Smooth muscle cell (in vitro differentiated cells): ENCODE results near the gene RIPOR3. TPM values are rescaled to one million over a fixed set of nuclear protein-coding genes. Genes with fewer than 3 reads are reported as not detected.

Source experiments
- DNase-seq: peaks from one replicate; lab custom pipeline; 2025; ENCODE audit not compliant: unreplicated experiment; lab: John Stamatoyannopoulos, UW
- H2AFZ ChIP-seq: fragments of 200-600 bp; sonication (generic); 2 replicates; pipeline ENCODE4 v1.6.0; 2016; ENCODE audit warnings: antibody characterized with exemption, low read depth, mild to moderate bottlenecking
- H3F3A ChIP-seq: fragments of 200-600 bp; sonication (generic); 2 replicates; pipeline ENCODE4 v1.6.0; 2017; ENCODE audit warnings: antibody characterized with exemption, low read depth
- H3K27ac ChIP-seq: fragments of 200-600 bp; sonication (generic); 2 replicates; pipeline ENCODE4 v1.5.1; 2016; ENCODE audit warnings: low read depth, mild to moderate bottlenecking
- H3K27me3 ChIP-seq: fragments of 200-600 bp; sonication (generic); 2 replicates; pipeline ENCODE4 v1.6.1; 2016; ENCODE audit warnings: low read depth, mild to moderate bottlenecking
- H3K36me3 ChIP-seq: fragments of 200-600 bp; sonication (generic); 2 replicates; pipeline ENCODE4 v1.5.1; 2016; ENCODE audit warnings: low read depth
- H3K4me1 ChIP-seq: fragments of 200-600 bp; sonication (generic); 2 replicates; pipeline ENCODE4 v1.5.1; 2016; ENCODE audit warnings: low read depth
- H3K4me2 ChIP-seq: fragments of 200-600 bp; sonication (generic); 2 replicates; pipeline ENCODE4 v1.6.0; 2016; ENCODE audit warnings: mild to moderate bottlenecking
- H3K4me3 ChIP-seq: fragments of 200-600 bp; sonication (generic); 2 replicates; pipeline ENCODE4 v1.5.1; 2016; ENCODE audit warnings: mild to moderate bottlenecking
- H3K79me2 ChIP-seq: fragments of 200-600 bp; sonication (generic); 2 replicates; pipeline ENCODE4 v1.6.0; 2016; ENCODE audit warnings: low read depth, mild to moderate bottlenecking
- H3K9ac ChIP-seq: fragments of 200-600 bp; sonication (generic); 2 replicates; pipeline ENCODE4 v1.6.0; 2016; ENCODE audit warnings: low read depth
- H3K9me3 ChIP-seq: fragments of 200-600 bp; sonication (generic); replicated peaks from 2 replicates; pipeline ENCODE4 v1.5.1; 2016; ENCODE audit warnings: low read depth
- H4K20me1 ChIP-seq: fragments of 200-600 bp; sonication (generic); 2 replicates; pipeline ENCODE4 v1.6.0; 2016; ENCODE audit warnings: low read depth
- WGBS: methylation state at CpG from one replicate; pipeline ENCODE4 v1.1.7; 2016; ENCODE audit warnings: low lambda C conversion rate; 5-methylcytosine and 5-hydroxymethylcytosine counted together
- polyA plus RNA-seq: library from polyadenylated mRNA; unstranded; fragments of >200 nt; fragmentation: Nextera tagmentation; extraction: Ambion mirVana; gene quantifications from 2 replicates; pipeline ENCODE4 v1.2.1, GENCODE V29; 2016
- total RNA-seq: library from RNA; depleted of rRNA; stranded (reverse); fragments of >200 nt; gene quantifications from 2 replicates; pipeline ENCODE4 v1.2.3, GENCODE V29; 2014
- TF ChIP-seq, protein P1 (sequence below): fragments of 200-600 bp; sonication (generic); IDR thresholded peaks from 2 replicates; pipeline ENCODE4 v1.5.1; 2017; ENCODE audit warnings: borderline replicate concordance, mild to moderate bottlenecking, antibody characterized with exemption; ENCODE audit not compliant: insufficient read depth, poor library complexity, severe bottlenecking

RIPOR3 gene
- total and polyA plus RNA-seq, 2 experiments from 2014 or later = 0.18 to 1.2 TPM

DNA sequence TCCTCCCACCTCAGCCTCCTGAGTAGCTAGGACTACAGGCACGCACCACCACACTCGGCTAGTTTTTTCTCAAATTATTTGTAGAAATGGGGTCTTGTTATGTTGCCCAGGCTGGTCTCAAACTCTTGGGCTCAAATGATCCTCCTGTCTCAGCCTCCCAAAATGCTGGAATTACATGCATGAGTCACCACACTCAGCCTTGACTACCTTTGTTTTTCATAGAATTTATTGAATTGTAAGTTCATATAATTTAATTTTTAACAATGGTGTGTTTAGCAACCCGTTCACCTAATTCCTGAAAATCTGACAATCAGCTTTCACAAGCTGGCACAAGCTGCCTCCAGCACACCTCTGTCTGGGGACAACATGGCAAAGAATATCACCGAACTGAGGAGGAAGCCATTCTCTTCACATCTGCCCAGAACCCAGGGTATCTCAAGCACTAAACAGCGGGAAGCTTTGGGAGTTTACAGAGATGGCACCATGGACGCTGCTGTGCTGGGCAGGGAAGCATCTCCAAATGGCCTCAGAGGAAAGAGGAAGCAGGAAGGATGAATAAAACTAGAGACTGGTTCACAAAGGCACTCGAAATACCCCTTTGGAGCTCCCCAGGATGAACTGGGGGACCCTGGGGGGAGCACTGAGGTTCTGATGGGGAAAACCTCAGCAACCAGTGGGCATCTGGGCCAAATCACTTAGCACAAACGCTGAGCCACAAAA lies 2.9 kb downstream of the RIPOR3 start:
- TF ChIP-seq, protein P1, sequence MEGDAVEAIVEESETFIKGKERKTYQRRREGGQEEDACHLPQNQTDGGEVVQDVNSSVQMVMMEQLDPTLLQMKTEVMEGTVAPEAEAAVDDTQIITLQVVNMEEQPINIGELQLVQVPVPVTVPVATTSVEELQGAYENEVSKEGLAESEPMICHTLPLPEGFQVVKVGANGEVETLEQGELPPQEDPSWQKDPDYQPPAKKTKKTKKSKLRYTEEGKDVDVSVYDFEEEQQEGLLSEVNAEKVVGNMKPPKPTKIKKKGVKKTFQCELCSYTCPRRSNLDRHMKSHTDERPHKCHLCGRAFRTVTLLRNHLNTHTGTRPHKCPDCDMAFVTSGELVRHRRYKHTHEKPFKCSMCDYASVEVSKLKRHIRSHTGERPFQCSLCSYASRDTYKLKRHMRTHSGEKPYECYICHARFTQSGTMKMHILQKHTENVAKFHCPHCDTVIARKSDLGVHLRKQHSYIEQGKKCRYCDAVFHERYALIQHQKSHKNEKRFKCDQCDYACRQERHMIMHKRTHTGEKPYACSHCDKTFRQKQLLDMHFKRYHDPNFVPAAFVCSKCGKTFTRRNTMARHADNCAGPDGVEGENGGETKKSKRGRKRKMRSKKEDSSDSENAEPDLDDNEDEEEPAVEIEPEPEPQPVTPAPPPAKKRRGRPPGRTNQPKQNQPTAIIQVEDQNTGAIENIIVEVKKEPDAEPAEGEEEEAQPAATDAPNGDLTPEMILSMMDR = no peak
- no peak overlapping the region for H3K9ac ChIP-seq

DNA sequence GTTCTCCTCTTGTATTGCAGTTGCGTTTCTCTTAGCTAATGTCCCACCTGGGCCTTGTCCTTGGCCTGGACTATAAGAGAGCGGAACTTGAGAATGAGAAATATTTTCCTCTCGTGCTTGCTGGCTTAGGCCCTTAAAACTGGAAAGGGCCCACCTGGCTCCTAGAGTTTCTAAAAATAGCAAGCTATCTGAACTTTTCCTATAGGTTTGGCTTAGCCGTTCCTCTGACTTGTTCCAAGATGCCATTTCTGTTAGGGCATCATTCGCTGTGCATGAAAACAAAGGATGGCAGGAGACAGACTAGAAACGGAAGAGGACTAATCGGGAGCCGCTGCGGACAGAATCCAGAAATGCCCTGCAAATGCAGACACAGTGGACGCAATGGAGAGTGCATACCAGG lies 4.5 kb downstream of the RIPOR3 start:
- Histone ChIP-seq H3K27ac (no peak overlapping the region), H4K20me1 (no peaks in the 10 kb centered on the region), H3K9me3 (no peaks in the 10 kb centered on the region), H3K4me3 (no peak overlapping the region), H3K36me3 (no peaks in the 10 kb centered on the region), H3K9ac (no peak overlapping the region), H3K27me3 (no peaks in the 10 kb centered on the region), H3K4me1 (peaks cover 16% of the 10 kb centered on the region), H3K79me2 (no peaks in the 10 kb centered on the region), H3K4me2 (no peak overlapping the region), H3F3A (no peaks in the 10 kb centered on the region), H2AFZ (no peak overlapping the region)
- DNase-seq = no peak
- TF ChIP-seq, protein P1 = no peak
- 89% methylated on average over 10 of the region's 10 CpGs for WGBS

More for the DNA sequence above, 2.9 kb downstream of the RIPOR3 start:
- Histone ChIP-seq H2AFZ (no peak overlapping the region), H3F3A (no peaks in the 10 kb centered on the region), H3K27ac (no peak overlapping the region), H3K4me3 (no peak overlapping the region), H3K4me2 (no peak overlapping the region), H3K36me3 (no peaks in the 10 kb centered on the region), H3K4me1 (peaks cover 23% of the 10 kb centered on the region), H4K20me1 (no peaks in the 10 kb centered on the region), H3K79me2 (no peaks in the 10 kb centered on the region), H3K27me3 (no peaks in the 10 kb centered on the region), H3K9me3 (no peaks in the 10 kb centered on the region)
- no peak for DNase-seq
- WGBS = 92% methylated on average over 8 of the region's 8 CpGs

DNA sequence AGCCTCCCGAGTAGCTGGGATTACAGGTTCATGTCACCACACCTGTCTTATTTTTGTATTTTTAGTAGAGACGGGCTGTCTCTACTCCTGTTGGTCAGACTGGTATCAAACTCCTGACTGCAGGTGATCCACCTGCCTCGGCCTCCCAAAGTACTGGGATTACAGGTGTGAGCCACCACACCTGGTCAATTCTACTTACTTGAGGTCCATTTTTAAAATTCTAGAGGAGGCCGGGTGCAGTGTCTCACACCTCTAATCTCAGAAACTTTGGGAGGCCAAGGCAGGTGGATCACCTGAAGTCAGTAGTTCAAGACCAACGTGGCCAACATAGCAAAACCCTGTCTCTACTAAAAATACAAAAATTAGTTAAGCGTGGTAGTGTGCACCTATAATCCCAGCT lies 7.8 kb downstream of the RIPOR3 start:
- H3K9ac ChIP-seq = no peak overlapping the region
- DNase-seq = no peak
- H3K4me2 ChIP-seq = no peak overlapping the region
- H3K4me1 ChIP-seq = no peaks in the 10 kb centered on the region
- no peaks in the 10 kb centered on the region for H3K79me2 ChIP-seq
- TF ChIP-seq, protein P1 = no peak
- no peak overlapping the region for H2AFZ ChIP-seq
- no peaks in the 10 kb centered on the region for H4K20me1 ChIP-seq
- H3F3A ChIP-seq = no peaks in the 10 kb centered on the region
- H3K9me3 ChIP-seq = no peaks in the 10 kb centered on the region
- 93% methylated on average over 6 of the region's 6 CpGs for WGBS
- no peak overlapping the region for H3K4me3 ChIP-seq
- no peaks in the 10 kb centered on the region for H3K36me3 ChIP-seq
- H3K27ac ChIP-seq = no peak overlapping the region
- H3K27me3 ChIP-seq = no peaks in the 10 kb centered on the region
